H1 (cell line): Measurements from ENCODE around the gene PIAS4. TPM values are rescaled to one million over a fixed set of nuclear protein-coding genes. Genes with fewer than 3 reads are reported as not detected.

Source experiments
- CTCF ChIA-PET: fragments of 300-600 bp; sonication (Branson Sonifier 250); formaldehyde crosslinking; loops from one replicate; lab custom pipeline; 2021; ENCODE audit not compliant: partially characterized antibody; lab: Charles Lee
- POLR2A ChIA-PET: fragments of 300-600 bp; sonication (Branson Sonifier 250); formaldehyde crosslinking; loops from one replicate; lab custom pipeline; 2021; ENCODE audit warnings: inconsistent platforms; ENCODE audit not compliant: partially characterized antibody; lab: Charles Lee
- DNase-seq, 2 experiments: peaks; one replicate each; pipeline versions ENCODE4 v3.0.0 to v3.0.0-alpha.2; 2010 to 2022; ENCODE audit warnings: low spot score in 2 of 2, low read depth in 1 of 2, mixed read lengths in 1 of 2
- FAIRE-seq: peaks from 2 replicates; lab custom pipeline; 2011; peaks lifted over from hg19 to GRCh38; lab: Jason Lieb, UNC
- H2AFZ ChIP-seq: 2 replicates; pipeline ENCODE4 v1.8.1; 2012; ENCODE audit warnings: low read length, inconsistent platforms
- H2AK5ac ChIP-seq: 2 replicates; pipeline ENCODE4 v1.6.1; 2013; ENCODE audit warnings: low read depth, low read length
- H2BK120ac ChIP-seq: replicated peaks from 2 replicates; pipeline ENCODE3; 2013; ENCODE audit warnings: low read depth, low read length, inconsistent platforms
- H2BK12ac ChIP-seq: 2 replicates; pipeline ENCODE4 v1.6.1; 2013; ENCODE audit warnings: low read depth, low read length
- H2BK15ac ChIP-seq: 2 replicates; pipeline ENCODE4 v1.6.1; 2013; ENCODE audit warnings: low read length
- H2BK20ac ChIP-seq: 2 replicates; pipeline ENCODE4 v1.6.1; 2013; ENCODE audit warnings: low read length
- H2BK5ac ChIP-seq: 2 replicates; pipeline ENCODE4 v1.6.1; 2013; ENCODE audit warnings: low read depth, low read length
- H3K14ac ChIP-seq: 2 replicates; pipeline ENCODE4 v1.6.1; 2013; ENCODE audit warnings: inconsistent platforms; ENCODE audit not compliant: insufficient read length
- H3K18ac ChIP-seq: 2 replicates; pipeline ENCODE4 v1.6.1; 2013; ENCODE audit warnings: low read length; ENCODE audit errors: extremely low read depth
- H3K23ac ChIP-seq: 2 replicates; pipeline ENCODE4 v1.6.1; 2013; ENCODE audit warnings: inconsistent platforms; ENCODE audit not compliant: insufficient read length
- H3K23me2 ChIP-seq: 2 replicates; pipeline ENCODE4 v1.6.1; 2013; ENCODE audit warnings: low read depth, low read length
- H3K27ac ChIP-seq: 2 replicates; pipeline ENCODE4 v1.6.1; 2011; ENCODE audit warnings: low read depth, low read length, inconsistent platforms
- H3K27me3 ChIP-seq, 4 experiments: replicated peaks in 1 of 4; 1 replicate in 1 of 4; 2 replicates in 3 of 4; pipeline versions ENCODE4 v1.6.1 to v1.8.1; 2011 to 2013; ENCODE audit warnings: low read length in 3 of 4, mild to moderate bottlenecking in 3 of 4, inconsistent platforms in 2 of 4, mixed read lengths in 2 of 4, moderate library complexity in 1 of 4; ENCODE audit not compliant: control insufficient read depth in 3 of 4, insufficient read depth in 3 of 4; ENCODE audit errors: extremely low read depth in 1 of 4
- H3K36me3 ChIP-seq, 4 experiments: 2 replicates each; pipeline versions ENCODE4 v1.6.1 to v1.8.1; 2011 to 2013; ENCODE audit warnings: mild to moderate bottlenecking in 4 of 4, low read length in 3 of 4, moderate library complexity in 2 of 4, control low read depth in 1 of 4, inconsistent platforms in 1 of 4; ENCODE audit not compliant: insufficient read depth in 4 of 4, control insufficient read depth in 2 of 4
- H3K4ac ChIP-seq: replicated peaks from 2 replicates; pipeline ENCODE3; 2013; ENCODE audit warnings: low read length, low read depth, mixed read lengths, inconsistent platforms; ENCODE audit not compliant: insufficient read length
- H3K4me1 ChIP-seq, 4 experiments: replicated peaks in 1 of 4; 1 replicate in 1 of 4; 2 replicates in 3 of 4; pipeline versions ENCODE4 v1.6.1 to v1.8.1; 2011 to 2013; ENCODE audit warnings: low read length in 3 of 4, inconsistent platforms in 2 of 4, mixed read lengths in 1 of 4; ENCODE audit not compliant: insufficient read depth in 4 of 4, control insufficient read depth in 3 of 4
- H3K4me2 ChIP-seq, 2 experiments: 2 replicates each; pipeline versions ENCODE4 v1.6.1 to v1.8.1; 2011 to 2013; ENCODE audit warnings: low read depth in 2 of 2, low read length in 2 of 2, control low read depth in 1 of 2, inconsistent platforms in 1 of 2, mild to moderate bottlenecking in 1 of 2; ENCODE audit not compliant: insufficient read depth in 1 of 2
- H3K4me3 ChIP-seq, 4 experiments: fragments of 200-600, 300-600 bp in 1 of 4; sonication (generic), shearing (Covaris generic), sonication (Bioruptor Twin) in 1 of 4; 2 replicates each; pipeline versions ENCODE4 v1.5.1 to v1.8.1; 2011 to 2016; ENCODE audit warnings: low read length in 4 of 4, low read depth in 3 of 4, control low read depth in 2 of 4, inconsistent platforms in 2 of 4, mild to moderate bottlenecking in 2 of 4, mixed read lengths in 1 of 4, moderate library complexity in 1 of 4; ENCODE audit not compliant: insufficient read depth in 2 of 4; ENCODE audit errors: extremely low read depth in 1 of 4
- H3K56ac ChIP-seq: replicated peaks from 2 replicates; pipeline ENCODE3; 2013; ENCODE audit warnings: low read depth, mild to moderate bottlenecking, mixed read lengths, low read length, inconsistent platforms; ENCODE audit not compliant: insufficient read length
- H3K79me1 ChIP-seq: 2 replicates; pipeline ENCODE4 v1.6.1; 2013; ENCODE audit warnings: low read depth, low read length, control low read depth
- H3K79me2 ChIP-seq, 2 experiments: 2 replicates each; pipeline versions ENCODE4 v1.6.1 to v1.8.1; 2012 to 2013; ENCODE audit warnings: low read length in 2 of 2, mild to moderate bottlenecking in 2 of 2, inconsistent platforms in 1 of 2; ENCODE audit not compliant: insufficient read depth in 2 of 2, control insufficient read depth in 1 of 2
- H3K9ac ChIP-seq, 4 experiments: replicated peaks in 1 of 4; 1 replicate in 1 of 4; 2 replicates in 3 of 4; pipeline versions ENCODE4 v1.6.1 to v1.8.1; 2011 to 2013; ENCODE audit warnings: low read depth in 3 of 4, low read length in 3 of 4, control low read depth in 2 of 4, mild to moderate bottlenecking in 2 of 4, moderate library complexity in 2 of 4, inconsistent platforms in 1 of 4; ENCODE audit errors: extremely low read depth in 1 of 4
- H3K9me3 ChIP-seq, 2 experiments: 2 replicates each; pipeline versions ENCODE4 v1.6.1 to v1.8.1; 2012 to 2013; ENCODE audit warnings: mild to moderate bottlenecking in 2 of 2, moderate library complexity in 2 of 2, control low read depth in 1 of 2, inconsistent platforms in 1 of 2, low read depth in 1 of 2, low read length in 1 of 2, mixed read lengths in 1 of 2; ENCODE audit not compliant: insufficient read depth in 2 of 2
- H4K20me1 ChIP-seq, 2 experiments: replicated peaks in 1 of 2; 2 replicates each; pipeline versions ENCODE3 to v1.8.1; 2011 to 2013; ENCODE audit warnings: inconsistent platforms in 2 of 2, low read length in 2 of 2, mild to moderate bottlenecking in 1 of 2; ENCODE audit not compliant: insufficient read depth in 2 of 2, control insufficient read depth in 1 of 2
- H4K5ac ChIP-seq: 2 replicates; pipeline ENCODE4 v1.6.1; 2013; ENCODE audit warnings: low read length, low read depth, mixed read lengths, inconsistent platforms; ENCODE audit not compliant: insufficient read length
- H4K8ac ChIP-seq: 2 replicates; pipeline ENCODE4 v1.8.0; 2013; ENCODE audit warnings: mild to moderate bottlenecking, moderate library complexity, low read length, inconsistent platforms; ENCODE audit not compliant: insufficient read depth; ENCODE audit errors: extremely low read depth
- H4K91ac ChIP-seq: replicated peaks from 2 replicates; pipeline ENCODE3; 2013; ENCODE audit warnings: low read length, mixed read lengths, inconsistent platforms; ENCODE audit not compliant: insufficient read length
- MAX ChIP-seq: IDR thresholded peaks from 2 replicates; pipeline ENCODE4 v1.6.1; 2012; ENCODE audit warnings: inconsistent platforms
- RBBP5 ChIP-seq: IDR thresholded peaks from 2 replicates; pipeline ENCODE4 v1.7.1; 2012; ENCODE audit warnings: low read depth, mild to moderate bottlenecking, inconsistent platforms, low read length, moderate library complexity, borderline replicate concordance
- WGBS, 2 experiments: shearing (Covaris generic) in 1 of 2; methylation state at CpG; one replicate each; pipeline versions ENCODE4 v1.1.6 to v1.1.7; 2013 to 2015; ENCODE audit warnings: low lambda C conversion rate in 2 of 2, mixed read lengths in 2 of 2, inconsistent platforms in 1 of 2, low coverage in 1 of 2, missing lambda C conversion rate in 1 of 2; ENCODE audit not compliant: insufficient replicate concordance in 2 of 2, insufficient coverage in 1 of 2, insufficient read length in 1 of 2; ENCODE audit errors: extremely low coverage in 1 of 2, missing lambda C conversion rate in 1 of 2; 5-methylcytosine and 5-hydroxymethylcytosine counted together
- polyA plus RNA-seq, 7 experiments: library from polyadenylated mRNA; depleted of rRNA in 3 of 7; stranded (reverse) in 5 of 7; unstranded in 2 of 7; fragments of >200 nt in 5 of 7; fragments of 200-250 nt in 2 of 7; gene quantifications; 1 replicate in 5 of 7; 2 replicates in 1 of 7; 4 replicates in 1 of 7; pipeline versions ENCODE4 v1.2.1 to v1.2.3, GENCODE V29; 2011 to 2013; ENCODE audit warnings: missing spikeins in 2 of 7, mixed read lengths in 2 of 7
- total RNA-seq: library from RNA; stranded (reverse); fragmentation: NEBNext Ultra II Directional; extraction: Animal tissue kit (Norgen Biotek cat#: 25700); gene quantifications from 2 replicates; pipeline ENCODE4 v1.2.1, GENCODE V29; 2021

PIAS4 gene
- total and polyA plus RNA-seq, 2 of the 8 experiments (the other 6 are each of a cell fraction or from before 2014, with no cell fraction given): 30.2 to 51.4 TPM

GRCh38 chr19:4064496-4065260 lies 57.1 kb downstream of the PIAS4 start:
- peak overlapping the region; percentile 54 for H4K91ac ChIP-seq
- no peak overlapping the region for H3K4ac ChIP-seq
- no peak for FAIRE-seq
- peaks cover 10 to 24% (median 22%) of the 10 kb centered on the region in 4 experiments for H3K27me3 ChIP-seq
- H3K4me3 ChIP-seq: peak overlapping the region; percentile 63 to 94 (median 73)
- no peak overlapping the region for H3K23ac ChIP-seq
- peaks cover 24 to 52% of the 10 kb centered on the region in 2 experiments; a peak in 3 of 4 replicates for H3K79me2 ChIP-seq
- no peak overlapping the region for H2AK5ac ChIP-seq
- POLR2A ChIA-PET: interaction anchor here (0.7 to 3.8 kb wide), 5 partner anchors 13 to 112 kb away, joined by 3 to 22 read pairs (median 4); partner anchors contain the start of gene EEF2
- no peaks in the 10 kb centered on the region for H3K9me3 ChIP-seq
- CTCF ChIA-PET: no interaction called here
- no peak overlapping the region for H2BK15ac ChIP-seq
- DNase-seq: no peak
- peaks cover 6% of the 10 kb centered on the region; the same call in 1 of the 2 replicates for H3K23me2 ChIP-seq
- H2BK120ac ChIP-seq: no peak overlapping the region
- H4K8ac ChIP-seq: peak overlapping the region; percentile 88
- no peak overlapping the region for H4K5ac ChIP-seq
- H3K9ac ChIP-seq: peak overlapping the region; percentile 7 to 73 (median 58); a peak in 6 of 7 replicates
- peaks cover 0 to 37% (median 19%) of the 10 kb centered on the region in 4 experiments; a peak in 6 of 7 replicates for H3K4me1 ChIP-seq
- H4K20me1 ChIP-seq: peaks cover 27 to 35% of the 10 kb centered on the region in 2 experiments
- 3% methylated on average over 24 of the region's 57 CpGs; no CpG with 5 or more reads in 1 of the 2 experiments for WGBS, 2 experiments
- H3K36me3 ChIP-seq: no peaks in the 10 kb centered on the region
- no peak overlapping the region; the same call in 1 of the 2 replicates for H2BK5ac ChIP-seq
- H2BK20ac ChIP-seq: no peak overlapping the region
- peaks cover 8% of the 10 kb centered on the region for H3K79me1 ChIP-seq
- TF ChIP-seq RBBP5 (no peak), MAX (peak; percentile 82)
- no peak overlapping the region for H2BK12ac ChIP-seq
- peak overlapping the region; percentile 77 for H3K56ac ChIP-seq
- no peak overlapping the region; the same call in 1 of the 2 replicates for H3K27ac ChIP-seq
- H3K14ac ChIP-seq: no peak overlapping the region
- H3K18ac ChIP-seq: no peak overlapping the region; the same call in 1 of the 2 replicates
- H3K4me2 ChIP-seq: peak overlapping the region; percentile 59 to 86
- no peak overlapping the region for H2AFZ ChIP-seq
